ENCODE measurements around the gene MANEAL.

GRCh38 chr1:37755951-37756560 is 37.6 kb upstream of the MANEAL start:
- TF ChIP-seq CTCF (conservative IDR thresholded peaks at IDR 0.05; ENCODE audit: low read depth, low read length) (no peak), RFX5 (IDR thresholded peaks at IDR 0.05; ENCODE audit: low read depth, low read length) (no peak), POLR2A (IDR thresholded peaks at IDR 0.05; ENCODE audit: low read depth, low read length) (no peak), SMC3 (IDR thresholded peaks at IDR 0.05; ENCODE audit: low read depth, low read length) (no peak), MAZ (IDR thresholded peaks at IDR 0.05; ENCODE audit: borderline replicate concordance, low read depth, low read length) (no peak)
